GM19240 (cell line): Measurements from ENCODE around the gene PITPNM1.

ENCODE experiments used
- DNase-seq: peaks from one replicate; pipeline ENCODE4 v3.0.0; 2011; ENCODE audit warnings: low spot score; ENCODE audit not compliant: insufficient read length

PITPNM1 gene

GRCh38 chr11:67503119-67504004, 1.8 kb downstream of the PITPNM1 start:
- no peak for DNase-seq

- DNase-seq = no peak
These were observed 2.7 kb downstream of the PITPNM1 start for GRCh38 chr11:67502328-67502979.

- no peak for DNase-seq
These were observed 3.3 kb downstream of the PITPNM1 start for GRCh38 chr11:67501854-67502253.

GRCh38 chr11:67500831-67501715, 4.1 kb downstream of the PITPNM1 start:
- no peak for DNase-seq

GRCh38 chr11:67500484-67500821, 4.7 kb downstream of the PITPNM1 start:
- no peak for DNase-seq

GRCh38 chr11:67499808-67500483, 5.2 kb downstream of the PITPNM1 start:
- DNase-seq = no peak

GRCh38 chr11:67498544-67498972, 6.6 kb downstream of the PITPNM1 start:
- DNase-seq = no peak

- no peak for DNase-seq
These were observed 7.4 kb downstream of the PITPNM1 start for GRCh38 chr11:67497656-67498291.

- DNase-seq = no peak
These were observed 9.1 kb downstream of the PITPNM1 start for GRCh38 chr11:67496113-67496512.

- DNase-seq = no peak
These were observed 9.7 kb downstream of the PITPNM1 start for GRCh38 chr11:67495234-67496005.

- no peak for DNase-seq
These were observed 10.6 kb downstream of the PITPNM1 start for GRCh38 chr11:67494371-67495233.

GRCh38 chr11:67493548-67494370, 11.4 kb downstream of the PITPNM1 start:
- no peak for DNase-seq

GRCh38 chr11:67492801-67493547, 12.2 kb downstream of the PITPNM1 start:
- DNase-seq = no peak

- no peak for DNase-seq
These were observed 13.0 kb downstream of the PITPNM1 start for GRCh38 chr11:67492069-67492727.

GRCh38 chr11:67491276-67492068, 13.7 kb downstream of the PITPNM1 start:
- DNase-seq = no peak

GRCh38 chr11:67490727-67491065, 14.5 kb downstream of the PITPNM1 start:
- no peak for DNase-seq
